CD4-positive, alpha-beta T cell treated with Interleukin-2 at 100 ng/mL for 4 hours (primary cell): ENCODE data around the gene ADGRG1.
A peak's percentile ranks its signal among the peaks of the same experiment; 100 is the strongest.

ENCODE experiments used
- DNase-seq: peaks from one replicate; pipeline ENCODE4 v3.0.0-alpha.2; 2020; ENCODE audit warnings: low spot score

ADGRG1 gene

DNA sequence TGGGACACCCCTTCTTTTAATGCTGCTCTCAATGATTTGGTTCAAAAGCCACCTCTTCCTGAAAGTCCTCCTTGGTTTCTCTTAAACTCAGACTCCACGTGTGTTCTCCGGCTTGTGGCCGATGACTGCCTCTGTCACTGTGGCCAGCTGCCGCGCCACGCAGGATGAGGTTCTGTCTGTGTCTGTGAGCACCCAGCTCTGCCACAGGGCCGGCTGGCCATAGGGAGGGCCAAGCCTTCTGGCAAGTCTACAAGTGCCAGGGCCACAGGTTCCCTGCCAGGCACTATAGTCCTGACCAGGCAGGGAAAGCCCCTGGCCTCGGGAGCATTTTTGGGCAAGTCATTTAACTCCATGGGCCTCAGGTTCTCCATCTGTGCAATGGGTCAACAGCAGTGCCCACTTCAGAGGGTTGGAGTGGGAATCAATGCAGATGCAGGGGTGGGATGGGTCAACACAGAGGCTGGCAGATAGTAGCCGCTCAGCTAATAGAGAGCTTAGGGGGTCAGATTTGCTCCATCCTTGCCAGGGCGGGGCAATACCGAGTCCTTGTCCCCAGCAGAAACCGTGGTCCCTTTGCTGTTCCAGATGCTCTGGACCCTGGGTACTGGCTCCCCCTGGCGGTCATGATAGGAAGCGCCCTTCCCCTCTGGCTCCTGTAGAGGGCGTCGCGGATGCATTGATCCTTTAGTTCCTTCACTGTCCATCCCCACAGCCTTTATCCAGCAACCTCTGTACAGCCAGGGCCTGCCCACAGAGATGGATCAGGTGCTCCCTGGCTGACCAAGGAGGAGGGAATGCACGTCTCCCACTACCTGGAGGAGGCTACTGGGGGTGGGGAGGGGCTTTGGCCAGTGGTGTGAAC lies 20.4 kb downstream of the ADGRG1 start:
- peak; percentile 89 for DNase-seq

DNA sequence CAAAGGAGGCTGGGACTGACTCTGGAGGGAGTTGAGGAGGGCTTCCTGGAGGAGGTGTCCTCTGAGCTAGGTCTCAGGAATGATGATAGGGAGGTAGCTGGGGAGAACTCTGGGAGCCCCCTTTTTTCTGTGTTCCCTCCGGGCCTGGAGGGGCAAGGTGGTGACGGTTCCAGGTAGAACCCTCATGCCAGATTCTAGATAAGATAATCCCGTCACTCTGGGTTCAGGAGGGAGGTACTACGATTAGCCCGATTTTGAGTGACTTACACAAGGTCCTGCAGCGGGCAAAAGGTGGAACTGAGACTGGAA lies 21.0 kb downstream of the ADGRG1 start:
- no peak for DNase-seq

DNA sequence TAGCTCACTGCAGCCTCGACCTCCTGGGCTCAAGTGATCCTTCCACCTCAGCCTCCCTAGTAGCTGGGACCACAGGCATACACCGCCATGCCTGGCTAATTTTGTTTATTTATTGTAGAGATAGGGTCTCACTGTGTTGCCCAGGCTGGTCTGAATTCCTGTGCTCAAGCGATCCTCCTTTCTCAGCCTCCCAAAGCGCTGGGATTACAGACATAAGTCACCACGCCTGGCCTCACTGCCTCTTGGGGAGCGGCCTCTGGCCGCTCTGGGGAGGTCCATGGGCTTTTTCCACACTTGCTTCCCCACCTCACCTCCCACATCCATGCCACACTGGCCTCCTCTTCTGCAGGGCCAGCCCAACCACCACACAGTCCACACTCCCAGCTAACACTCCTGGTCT lies 21.4 kb downstream of the ADGRG1 start:
- no peak for DNase-seq

DNA sequence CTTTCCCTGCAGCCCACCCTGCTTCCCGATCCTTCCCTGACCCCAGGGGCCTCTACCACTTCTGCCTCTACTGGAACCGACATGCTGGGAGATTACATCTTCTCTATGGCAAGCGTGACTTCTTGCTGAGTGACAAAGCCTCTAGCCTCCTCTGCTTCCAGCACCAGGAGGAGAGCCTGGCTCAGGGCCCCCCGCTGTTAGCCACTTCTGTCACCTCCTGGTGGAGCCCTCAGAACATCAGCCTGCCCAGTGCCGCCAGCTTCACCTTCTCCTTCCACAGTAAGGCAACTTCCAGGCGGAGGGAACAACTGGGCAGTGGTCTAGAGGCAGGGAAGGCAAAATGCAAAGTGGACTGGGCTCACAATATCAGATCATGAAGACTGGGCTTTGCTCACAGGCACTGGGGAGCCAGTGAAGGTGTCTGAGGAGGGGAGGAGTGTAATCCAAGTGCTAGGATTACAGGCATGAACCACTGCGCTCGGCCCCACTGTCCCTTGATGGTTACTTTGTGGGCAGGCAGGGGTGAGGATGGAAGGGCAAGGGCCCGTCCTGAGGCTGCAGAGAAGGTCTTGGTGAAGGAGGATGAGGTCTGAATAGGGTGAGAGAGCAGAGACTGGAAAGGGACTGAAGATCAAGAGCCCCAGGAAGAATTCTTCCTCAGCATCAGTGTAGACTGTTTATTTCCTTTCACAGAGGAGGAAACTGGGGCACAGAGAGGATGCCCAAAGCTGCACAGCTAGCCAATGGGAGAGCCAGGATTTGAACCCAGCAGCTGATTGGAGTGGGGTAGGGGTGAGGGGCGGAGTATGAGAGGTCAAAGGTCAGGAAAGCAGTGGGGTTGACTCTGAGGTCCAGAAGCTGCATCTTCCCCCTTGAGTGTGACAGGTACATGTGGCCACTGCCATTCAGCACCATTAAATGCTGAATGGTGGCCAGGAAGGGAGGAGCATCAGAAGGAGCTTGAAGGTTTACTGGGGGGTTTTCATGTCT lies 23.2 kb downstream of the ADGRG1 start:
- DNase-seq = no peak

DNA sequence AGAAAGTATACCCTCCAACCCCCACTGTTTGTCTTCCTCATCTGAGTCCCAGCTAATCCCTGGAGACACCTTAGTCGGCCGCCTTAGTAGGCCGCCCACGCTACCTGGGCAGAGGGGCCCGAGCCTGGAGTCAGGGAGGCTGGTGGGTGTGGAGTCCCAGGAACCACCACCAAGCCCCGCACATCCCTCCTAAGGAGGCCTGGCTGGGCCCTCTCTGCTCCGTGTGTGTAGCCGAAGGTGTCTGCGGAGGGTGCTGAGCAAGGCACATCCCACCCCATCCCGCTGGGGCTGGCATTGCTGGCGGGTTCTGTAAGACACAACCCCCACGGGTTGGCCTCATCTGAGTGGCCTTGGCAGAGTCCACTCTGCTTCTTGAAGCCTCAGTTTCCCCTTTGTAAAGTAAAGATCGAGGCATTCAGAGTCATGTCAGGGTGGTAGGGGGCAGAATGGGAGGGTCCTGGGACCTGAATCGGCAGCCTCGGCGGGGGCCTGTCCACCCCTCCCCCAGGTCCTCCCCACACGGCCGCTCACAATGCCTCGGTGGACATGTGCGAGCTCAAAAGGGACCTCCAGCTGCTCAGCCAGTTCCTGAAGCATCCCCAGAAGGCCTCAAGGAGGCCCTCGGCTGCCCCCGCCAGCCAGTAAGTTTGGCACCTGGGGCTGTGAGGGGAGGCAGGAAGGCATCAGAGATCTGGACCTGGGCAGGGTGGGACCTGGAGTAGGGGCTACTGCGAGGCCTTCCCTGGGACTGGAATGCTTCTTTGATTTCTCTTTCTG lies 24.5 kb downstream of the ADGRG1 start:
- no peak for DNase-seq

DNA sequence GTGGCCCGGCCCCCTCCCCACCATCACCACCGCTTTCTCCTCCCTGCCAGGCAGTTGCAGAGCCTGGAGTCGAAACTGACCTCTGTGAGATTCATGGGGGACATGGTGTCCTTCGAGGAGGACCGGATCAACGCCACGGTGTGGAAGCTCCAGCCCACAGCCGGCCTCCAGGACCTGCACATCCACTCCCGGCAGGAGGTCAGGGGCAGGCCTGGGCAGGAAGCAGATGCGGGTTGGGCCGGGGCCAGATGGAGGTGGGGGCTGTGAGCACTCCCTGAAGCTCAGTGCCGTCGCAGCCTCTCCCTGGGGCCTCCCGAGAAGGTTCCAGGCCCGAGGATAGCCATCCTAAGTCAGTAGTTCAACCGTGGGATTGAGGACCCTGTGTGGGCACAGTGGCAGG lies 25.5 kb downstream of the ADGRG1 start:
- no peak for DNase-seq

DNA sequence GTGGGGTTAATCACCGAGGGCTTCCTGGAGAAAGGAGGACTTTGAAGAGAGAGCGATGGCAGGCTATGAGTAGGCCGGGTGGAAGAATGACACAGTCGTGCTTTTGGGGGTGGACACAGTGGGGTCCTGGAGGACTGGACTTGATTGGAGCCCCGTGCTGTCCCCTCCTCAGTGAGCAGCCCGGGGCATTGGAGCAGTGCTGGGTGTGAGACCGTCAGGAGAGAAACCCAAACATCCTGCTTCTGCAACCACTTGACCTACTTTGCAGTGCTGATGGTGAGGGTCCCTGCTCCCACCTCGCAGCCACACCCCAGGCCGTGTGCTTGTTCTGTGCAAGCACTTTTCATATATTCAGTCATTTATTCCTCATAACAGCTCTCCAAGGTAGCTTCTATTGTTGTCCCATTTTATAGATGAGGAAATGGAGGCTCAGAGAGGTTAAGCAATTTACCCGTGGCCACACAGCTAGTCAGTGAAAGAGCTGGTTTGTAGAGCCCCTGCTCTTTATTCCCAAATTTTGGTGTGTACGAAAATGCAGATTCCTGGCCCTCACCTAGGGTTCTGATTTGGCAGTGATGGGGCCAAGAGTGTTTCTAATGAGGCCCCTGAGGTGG lies 28.0 kb downstream of the ADGRG1 start:
- DNase-seq = no peak

DNA sequence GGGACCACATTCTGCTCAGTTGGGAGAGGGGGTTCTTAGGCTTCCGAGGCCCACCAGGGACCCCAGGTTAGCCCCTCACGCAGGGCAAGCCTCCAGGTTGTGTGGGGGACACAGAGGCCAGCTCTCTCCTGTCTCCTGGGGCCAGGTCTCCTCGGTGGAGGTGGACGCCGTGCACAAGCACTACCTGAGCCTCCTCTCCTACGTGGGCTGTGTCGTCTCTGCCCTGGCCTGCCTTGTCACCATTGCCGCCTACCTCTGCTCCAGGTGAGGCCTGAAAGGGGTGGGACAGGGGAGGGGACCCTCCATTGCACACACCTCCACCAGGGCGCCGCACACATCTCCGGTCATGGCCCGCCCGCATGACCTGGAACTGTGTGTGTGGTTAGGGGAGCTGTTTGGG lies 28.8 kb downstream of the ADGRG1 start:
- DNase-seq = no peak

DNA sequence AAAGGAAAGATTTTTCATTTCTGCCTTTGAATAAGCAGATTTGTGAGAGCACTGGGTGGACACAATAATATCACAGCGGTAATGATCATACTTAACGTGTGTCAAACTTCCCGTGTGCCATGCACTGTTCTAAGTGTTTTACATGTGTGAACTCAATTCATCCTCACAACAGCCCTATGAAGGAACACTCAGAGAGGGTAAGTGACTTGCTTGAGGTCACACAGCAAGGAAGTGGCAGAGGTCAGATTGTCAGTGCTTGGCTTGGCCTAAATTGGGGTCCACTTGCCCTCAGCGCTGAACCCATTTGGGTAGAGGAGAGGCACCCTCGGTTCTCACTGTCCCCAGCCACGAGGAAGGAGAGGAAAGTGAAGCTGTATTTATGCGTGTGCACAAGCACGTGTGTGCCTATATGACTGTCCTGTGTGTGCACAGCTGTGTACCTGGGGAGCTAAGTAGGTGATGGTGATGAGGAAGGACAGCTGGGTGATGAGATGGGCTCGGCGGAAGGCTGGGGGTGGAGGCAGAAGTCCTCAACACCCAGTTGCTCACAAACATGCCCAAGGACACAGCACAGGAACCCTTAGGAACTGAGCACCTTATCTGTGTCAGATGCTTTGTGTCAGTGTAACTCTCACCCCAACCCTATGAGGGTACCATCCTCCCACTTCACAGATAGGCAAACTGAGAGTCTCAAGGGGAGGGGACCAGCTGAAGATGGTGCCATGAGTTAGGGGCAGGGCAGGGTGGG lies 29.9 kb downstream of the ADGRG1 start:
- DNase-seq = no peak

DNA sequence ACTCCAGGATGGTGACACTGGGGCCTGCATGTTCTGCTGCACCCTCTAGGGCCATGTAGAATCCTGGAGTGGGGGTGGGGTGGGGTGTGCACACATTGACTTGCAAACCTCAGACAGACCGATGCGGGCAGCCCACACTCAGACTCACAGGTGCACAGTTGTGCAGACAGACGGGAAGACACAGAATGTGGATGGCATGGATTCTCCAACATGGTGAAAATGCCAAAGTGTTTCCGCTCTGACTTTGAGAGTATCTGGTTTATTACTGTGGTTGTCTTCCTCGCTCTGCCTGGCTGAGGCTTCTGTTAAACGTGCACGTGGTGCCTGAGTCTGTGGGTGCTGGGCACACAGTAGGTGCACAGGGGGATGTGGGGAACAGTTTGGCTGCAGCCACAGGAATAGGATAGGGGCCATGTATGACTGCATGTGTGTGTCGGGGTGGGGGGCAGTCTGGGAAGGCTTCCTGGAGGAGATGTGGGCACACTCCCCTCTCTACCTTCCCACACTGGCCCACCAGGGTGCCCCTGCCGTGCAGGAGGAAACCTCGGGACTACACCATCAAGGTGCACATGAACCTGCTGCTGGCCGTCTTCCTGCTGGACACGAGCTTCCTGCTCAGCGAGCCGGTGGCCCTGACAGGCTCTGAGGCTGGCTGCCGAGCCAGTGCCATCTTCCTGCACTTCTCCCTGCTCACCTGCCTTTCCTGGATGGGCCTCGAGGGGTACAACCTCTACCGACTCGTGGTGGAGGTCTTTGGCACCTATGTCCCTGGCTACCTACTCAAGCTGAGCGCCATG lies 30.6 kb downstream of the ADGRG1 start:
- DNase-seq = no peak

DNA sequence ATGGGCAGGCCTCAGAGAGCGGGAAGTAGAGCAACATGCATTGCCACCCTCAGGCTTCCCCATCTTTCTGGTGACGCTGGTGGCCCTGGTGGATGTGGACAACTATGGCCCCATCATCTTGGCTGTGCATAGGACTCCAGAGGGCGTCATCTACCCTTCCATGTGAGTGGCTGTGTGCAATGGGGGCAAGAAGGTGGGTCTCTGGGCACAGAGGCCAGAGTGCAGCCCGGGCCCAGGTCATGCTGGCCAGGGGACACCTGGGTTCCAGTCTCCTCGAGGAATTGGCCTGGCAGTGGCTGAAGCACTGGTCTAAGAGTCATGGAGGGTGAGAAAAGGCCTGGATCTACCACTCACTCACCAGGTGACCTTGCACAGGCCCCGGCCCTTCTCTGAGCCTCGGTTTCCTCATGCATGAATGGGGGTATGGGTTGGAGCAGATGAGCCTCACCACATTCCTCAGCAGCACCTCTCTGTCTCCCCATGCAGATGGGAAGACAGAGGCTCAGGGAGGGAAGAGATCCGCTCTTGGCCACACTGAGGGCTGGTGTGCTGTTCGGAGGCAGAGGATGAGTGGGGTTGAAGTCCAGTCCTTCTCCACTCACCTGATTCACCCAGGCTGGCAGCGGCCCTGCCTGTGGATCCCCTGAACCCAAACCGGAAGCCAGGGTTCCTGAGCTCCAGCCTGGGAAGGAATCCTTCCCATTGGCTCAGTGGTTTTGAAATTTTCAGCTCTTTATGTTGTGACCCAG lies 32.5 kb downstream of the ADGRG1 start:
- DNase-seq = no peak

DNA sequence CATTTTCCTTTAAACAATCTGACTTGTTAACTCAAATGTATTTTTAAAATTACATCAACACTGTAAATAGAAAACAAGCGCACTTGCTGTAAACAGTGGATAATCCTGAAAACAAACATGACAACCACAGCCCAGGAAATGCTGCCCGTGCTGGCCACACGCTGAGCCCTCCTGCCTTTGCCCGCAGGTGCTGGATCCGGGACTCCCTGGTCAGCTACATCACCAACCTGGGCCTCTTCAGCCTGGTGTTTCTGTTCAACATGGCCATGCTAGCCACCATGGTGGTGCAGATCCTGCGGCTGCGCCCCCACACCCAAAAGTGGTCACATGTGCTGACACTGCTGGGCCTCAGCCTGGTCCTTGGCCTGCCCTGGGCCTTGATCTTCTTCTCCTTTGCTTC lies 33.1 kb downstream of the ADGRG1 start:
- DNase-seq = no peak

DNA sequence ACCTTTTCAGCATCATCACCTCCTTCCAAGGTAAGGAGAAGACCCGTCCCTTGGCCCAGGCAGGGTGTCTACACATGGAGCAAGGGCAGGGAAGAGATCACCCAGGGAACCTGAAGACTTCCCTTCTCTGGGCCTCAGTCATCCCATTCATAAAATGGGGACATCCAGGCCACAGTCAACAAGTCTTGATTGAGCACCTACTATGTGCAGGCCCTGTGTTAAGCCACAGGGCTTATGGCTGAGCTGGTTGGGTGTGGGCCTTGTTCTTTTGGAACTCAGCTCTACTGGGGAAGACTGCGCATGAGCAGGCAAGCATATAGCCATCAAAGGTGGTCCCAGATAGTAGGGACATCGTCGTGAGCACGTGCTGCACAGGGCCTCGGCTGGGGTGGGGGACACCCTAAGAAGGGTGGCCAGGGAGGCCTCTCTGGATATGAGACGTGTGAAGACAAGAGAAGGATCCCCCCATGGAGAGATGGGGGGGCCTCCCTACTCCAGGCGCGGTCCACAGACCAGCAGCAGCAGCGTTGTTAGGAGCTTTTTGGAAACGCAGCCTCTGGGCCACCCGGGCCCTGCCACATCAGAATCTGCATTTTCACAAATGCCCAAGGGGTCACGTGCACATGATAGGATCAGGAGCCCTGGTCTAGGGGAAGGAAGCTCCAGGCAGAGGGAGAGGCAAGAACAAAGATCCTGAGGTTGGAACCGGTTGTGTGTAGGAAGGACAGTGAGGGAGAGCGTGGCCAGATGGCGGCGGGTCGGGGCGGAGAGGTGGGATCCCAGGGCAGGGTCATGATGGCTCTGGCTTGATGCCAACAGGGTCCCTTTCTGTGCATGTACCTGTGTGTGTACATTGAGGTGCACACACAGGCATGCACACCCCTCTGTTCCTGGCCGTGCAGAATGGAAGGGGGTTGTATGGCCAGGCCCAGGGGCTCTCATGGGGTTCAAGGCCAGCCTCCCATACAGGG lies 33.8 kb downstream of the ADGRG1 start:
- no peak for DNase-seq

DNA sequence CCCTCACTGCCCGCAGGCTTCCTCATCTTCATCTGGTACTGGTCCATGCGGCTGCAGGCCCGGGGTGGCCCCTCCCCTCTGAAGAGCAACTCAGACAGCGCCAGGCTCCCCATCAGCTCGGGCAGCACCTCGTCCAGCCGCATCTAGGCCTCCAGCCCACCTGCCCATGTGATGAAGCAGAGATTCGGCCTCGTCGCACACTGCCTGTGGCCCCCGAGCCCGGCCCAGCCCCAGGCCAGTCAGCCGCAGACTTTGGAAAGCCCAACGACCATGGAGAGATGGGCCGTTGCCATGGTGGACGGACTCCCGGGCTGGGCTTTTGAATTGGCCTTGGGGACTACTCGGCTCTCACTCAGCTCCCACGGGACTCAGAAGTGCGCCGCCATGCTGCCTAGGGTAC lies 35.0 kb downstream of the ADGRG1 start:
- DNase-seq = no peak

DNA sequence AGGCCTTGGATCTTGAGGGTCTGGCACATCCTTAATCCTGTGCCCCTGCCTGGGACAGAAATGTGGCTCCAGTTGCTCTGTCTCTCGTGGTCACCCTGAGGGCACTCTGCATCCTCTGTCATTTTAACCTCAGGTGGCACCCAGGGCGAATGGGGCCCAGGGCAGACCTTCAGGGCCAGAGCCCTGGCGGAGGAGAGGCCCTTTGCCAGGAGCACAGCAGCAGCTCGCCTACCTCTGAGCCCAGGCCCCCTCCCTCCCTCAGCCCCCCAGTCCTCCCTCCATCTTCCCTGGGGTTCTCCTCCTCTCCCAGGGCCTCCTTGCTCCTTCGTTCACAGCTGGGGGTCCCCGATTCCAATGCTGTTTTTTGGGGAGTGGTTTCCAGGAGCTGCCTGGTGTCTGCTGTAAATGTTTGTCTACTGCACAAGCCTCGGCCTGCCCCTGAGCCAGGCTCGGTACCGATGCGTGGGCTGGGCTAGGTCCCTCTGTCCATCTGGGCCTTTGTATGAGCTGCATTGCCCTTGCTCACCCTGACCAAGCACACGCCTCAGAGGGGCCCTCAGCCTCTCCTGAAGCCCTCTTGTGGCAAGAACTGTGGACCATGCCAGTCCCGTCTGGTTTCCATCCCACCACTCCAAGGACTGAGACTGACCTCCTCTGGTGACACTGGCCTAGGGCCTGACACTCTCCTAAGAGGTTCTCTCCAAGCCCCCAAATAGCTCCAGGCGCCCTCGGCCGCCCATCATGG lies 35.7 kb downstream of the ADGRG1 start:
- no peak for DNase-seq

DNA sequence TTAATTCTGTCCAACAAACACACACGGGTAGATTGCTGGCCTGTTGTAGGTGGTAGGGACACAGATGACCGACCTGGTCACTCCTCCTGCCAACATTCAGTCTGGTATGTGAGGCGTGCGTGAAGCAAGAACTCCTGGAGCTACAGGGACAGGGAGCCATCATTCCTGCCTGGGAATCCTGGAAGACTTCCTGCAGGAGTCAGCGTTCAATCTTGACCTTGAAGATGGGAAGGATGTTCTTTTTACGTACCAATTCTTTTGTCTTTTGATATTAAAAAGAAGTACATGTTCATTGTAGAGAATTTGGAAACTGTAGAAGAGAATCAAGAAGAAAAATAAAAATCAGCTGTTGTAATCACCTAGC lies 36.2 kb downstream of the ADGRG1 start:
- no peak for DNase-seq

DNA sequence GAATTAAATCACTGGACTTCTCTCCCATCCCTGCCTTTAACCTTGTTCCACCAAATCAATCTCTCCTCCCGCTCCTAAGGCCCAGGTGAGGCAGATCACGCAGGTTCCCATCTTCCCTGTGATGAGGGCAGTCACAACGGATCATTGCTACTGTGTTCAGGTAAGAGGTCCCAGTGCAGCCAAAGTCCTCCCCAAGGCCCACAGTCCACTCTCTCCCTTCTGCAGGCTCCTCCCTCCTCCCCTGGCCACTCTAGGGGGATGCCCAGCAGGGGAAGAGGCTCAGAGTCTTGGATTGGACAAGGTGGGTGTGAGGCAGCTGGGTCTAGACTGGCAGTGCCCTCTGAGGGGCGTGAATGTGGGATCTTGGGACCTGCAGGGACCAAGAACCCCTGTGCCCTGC lies 37.1 kb downstream of the ADGRG1 start:
- no peak for DNase-seq
